ENCODE results near the gene TCEA3.

TCEA3 gene

DNA sequence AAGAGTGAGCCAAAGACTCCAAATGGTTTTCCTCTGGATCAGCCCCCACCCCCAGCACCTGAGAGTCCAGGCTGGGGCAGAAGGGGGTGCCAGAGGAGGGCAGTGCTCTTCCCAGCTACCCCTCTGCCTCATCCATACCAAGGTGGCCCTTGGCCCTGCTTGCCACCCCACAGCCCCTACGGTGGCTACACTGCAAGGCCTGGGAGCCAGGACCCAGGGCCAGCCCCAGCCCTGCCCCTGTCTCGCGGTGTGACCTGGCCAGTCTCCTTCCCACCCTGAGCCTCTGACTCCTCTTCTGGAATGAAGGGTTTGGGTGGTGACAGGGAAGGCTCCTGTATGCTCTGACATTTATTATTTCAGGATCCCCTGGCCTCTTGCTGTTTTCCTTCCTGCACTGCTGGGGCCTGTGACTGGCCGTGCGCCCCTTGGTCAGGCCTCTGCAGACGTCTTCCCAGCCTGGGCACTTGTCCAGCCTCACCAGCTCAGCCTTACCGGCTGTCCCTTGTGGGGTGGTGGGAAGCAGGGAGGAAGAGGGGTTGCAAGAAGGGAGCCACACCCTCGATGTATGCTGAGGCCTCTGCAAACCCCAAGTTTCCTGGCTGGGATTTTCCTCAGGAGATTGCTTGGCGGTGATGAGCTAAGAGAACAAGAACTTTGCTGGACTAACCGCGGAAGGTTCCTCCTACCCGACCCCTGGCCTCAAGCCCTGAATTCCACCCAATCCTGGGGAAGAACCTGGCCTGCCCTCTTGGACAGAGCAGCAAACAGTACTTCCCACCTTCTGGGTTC is 45.9 kb upstream of the TCEA3 start:
- Histone ChIP-seq H3K4me1 (peaks cover 3% of the 10 kb centered on the region), H3K79me2 (peaks cover 3% of the 10 kb centered on the region), H3K9me3 (ENCODE audit: control insufficient read depth, low read length) (no peaks in the 10 kb centered on the region), H2AFZ (no peak overlapping the region), H3K9ac (no peak overlapping the region), H3K27ac (no peak overlapping the region), H3K4me3 (ENCODE audit: low read depth, low read length) (no peak overlapping the region), H3K4me2 (ENCODE audit: low read length) (no peak overlapping the region), H3K36me3 (ENCODE audit: control insufficient read depth, insufficient read depth, low read length) (no peaks in the 10 kb centered on the region), H3K27me3 (ENCODE audit: control insufficient read depth, insufficient read depth, low read length) (no peaks in the 10 kb centered on the region)
- TF ChIP-seq, protein P1, sequence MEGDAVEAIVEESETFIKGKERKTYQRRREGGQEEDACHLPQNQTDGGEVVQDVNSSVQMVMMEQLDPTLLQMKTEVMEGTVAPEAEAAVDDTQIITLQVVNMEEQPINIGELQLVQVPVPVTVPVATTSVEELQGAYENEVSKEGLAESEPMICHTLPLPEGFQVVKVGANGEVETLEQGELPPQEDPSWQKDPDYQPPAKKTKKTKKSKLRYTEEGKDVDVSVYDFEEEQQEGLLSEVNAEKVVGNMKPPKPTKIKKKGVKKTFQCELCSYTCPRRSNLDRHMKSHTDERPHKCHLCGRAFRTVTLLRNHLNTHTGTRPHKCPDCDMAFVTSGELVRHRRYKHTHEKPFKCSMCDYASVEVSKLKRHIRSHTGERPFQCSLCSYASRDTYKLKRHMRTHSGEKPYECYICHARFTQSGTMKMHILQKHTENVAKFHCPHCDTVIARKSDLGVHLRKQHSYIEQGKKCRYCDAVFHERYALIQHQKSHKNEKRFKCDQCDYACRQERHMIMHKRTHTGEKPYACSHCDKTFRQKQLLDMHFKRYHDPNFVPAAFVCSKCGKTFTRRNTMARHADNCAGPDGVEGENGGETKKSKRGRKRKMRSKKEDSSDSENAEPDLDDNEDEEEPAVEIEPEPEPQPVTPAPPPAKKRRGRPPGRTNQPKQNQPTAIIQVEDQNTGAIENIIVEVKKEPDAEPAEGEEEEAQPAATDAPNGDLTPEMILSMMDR (IDR thresholded peaks at IDR 0.05): no peak

DNA sequence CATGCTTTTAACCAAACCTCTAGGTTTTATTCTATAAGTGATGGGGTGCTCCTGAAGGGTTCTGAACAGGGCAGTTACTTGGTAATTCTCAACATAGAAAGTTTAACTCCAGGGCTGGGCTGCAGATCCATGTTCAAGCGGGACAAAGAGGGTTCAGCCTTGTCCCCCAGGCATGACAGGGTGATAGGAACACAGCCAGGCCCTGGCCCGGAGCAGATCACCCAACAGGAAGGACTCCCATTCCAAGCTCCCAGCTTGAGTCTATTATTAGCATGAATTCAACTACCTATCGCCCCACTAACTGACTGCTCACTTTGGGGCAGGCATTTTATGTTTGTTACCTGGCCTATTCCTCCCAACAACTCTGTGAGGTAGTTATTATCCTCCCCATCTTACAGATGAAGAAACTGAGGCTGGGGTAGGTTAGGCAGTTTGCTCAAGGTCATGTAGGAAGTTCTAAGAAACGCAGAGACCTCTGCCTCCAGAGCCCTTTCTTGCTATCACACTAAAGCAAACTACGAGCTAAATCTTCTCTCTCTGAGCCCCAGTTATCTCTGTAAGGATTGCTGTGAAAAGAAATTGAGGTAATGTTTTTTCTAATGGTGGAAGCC is 44.9 kb upstream of the TCEA3 start:
- Histone ChIP-seq H2AFZ (no peak overlapping the region), H3K9ac (no peak overlapping the region), H3K27me3 (ENCODE audit: control insufficient read depth, insufficient read depth, low read length) (no peaks in the 10 kb centered on the region), H3K4me1 (no peaks in the 10 kb centered on the region), H3K36me3 (ENCODE audit: control insufficient read depth, insufficient read depth, low read length) (no peaks in the 10 kb centered on the region), H3K27ac (no peak overlapping the region), H3K4me3 (ENCODE audit: low read depth, low read length) (no peak overlapping the region), H3K9me3 (ENCODE audit: control insufficient read depth, low read length) (no peaks in the 10 kb centered on the region), H3K4me2 (ENCODE audit: low read length) (no peak overlapping the region), H3K79me2 (no peaks in the 10 kb centered on the region)
- TF ChIP-seq, protein P1 (IDR thresholded peaks at IDR 0.05): no peak

DNA sequence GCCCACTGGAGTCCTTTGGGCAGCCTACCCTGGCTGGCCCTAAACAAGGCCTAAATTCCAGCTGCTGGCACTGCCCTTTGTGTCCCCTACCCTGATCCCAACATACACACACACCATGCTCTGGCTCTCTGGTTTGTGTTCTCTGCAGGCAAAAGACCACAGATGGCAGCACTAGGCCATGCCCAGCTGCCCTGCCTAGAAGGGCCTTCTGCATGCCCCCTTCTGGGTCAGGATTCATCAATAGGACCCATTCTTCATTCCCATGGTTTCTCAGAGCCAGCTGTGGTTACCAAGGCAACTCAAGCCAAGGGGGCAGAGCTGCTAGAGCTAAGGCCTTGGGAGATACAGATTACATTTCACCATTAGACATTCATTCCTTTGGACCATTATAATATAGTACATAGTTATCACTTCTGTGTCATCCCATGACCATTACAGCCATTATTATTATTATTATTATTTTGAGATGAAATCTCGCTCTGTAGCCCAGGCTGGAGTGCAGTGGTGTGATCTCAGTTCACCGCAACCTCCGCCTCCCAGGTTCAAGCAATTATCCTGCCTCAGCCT is 42.0 kb upstream of the TCEA3 start:
- Histone ChIP-seq H3K4me1 (no peaks in the 10 kb centered on the region), H3K9ac (no peak overlapping the region), H3K36me3 (ENCODE audit: control insufficient read depth, insufficient read depth, low read length) (no peaks in the 10 kb centered on the region), H3K9me3 (ENCODE audit: control insufficient read depth, low read length) (no peaks in the 10 kb centered on the region), H3K27me3 (ENCODE audit: control insufficient read depth, insufficient read depth, low read length) (no peaks in the 10 kb centered on the region), H3K4me2 (ENCODE audit: low read length) (no peak overlapping the region), H3K79me2 (no peaks in the 10 kb centered on the region), H3K27ac (no peak overlapping the region), H3K4me3 (ENCODE audit: low read depth, low read length) (no peak overlapping the region), H2AFZ (no peak overlapping the region)
- TF ChIP-seq, protein P1 (IDR thresholded peaks at IDR 0.05): no peak

DNA sequence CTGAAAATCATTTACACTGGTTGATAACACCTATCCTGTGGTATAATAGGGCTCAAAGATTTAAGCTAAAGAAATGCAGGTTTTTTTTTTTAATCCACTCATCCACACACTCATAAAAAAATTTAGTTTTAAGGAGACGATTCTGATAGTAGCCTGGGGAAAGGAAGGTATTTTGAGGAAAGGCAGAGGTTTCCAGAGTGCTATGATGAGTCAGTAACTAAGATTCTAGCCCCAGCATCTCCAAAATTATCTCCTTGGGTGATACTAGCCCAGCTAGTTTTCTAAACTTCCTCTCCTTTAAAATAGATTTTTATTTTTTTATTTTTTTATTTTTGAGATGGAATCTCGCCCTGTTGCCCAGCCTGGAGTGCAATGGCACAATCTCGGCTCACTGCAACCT is 38.7 kb upstream of the TCEA3 start:
- no peaks in the 10 kb centered on the region for H3K9me3 ChIP-seq (ENCODE audit: control insufficient read depth, low read length)
- H3K9ac ChIP-seq: no peak overlapping the region
- H3K27me3 ChIP-seq (ENCODE audit: control insufficient read depth, insufficient read depth, low read length): no peaks in the 10 kb centered on the region
- no peaks in the 10 kb centered on the region for H3K36me3 ChIP-seq (ENCODE audit: control insufficient read depth, insufficient read depth, low read length)
- no peak overlapping the region for H3K27ac ChIP-seq
- H3K4me3 ChIP-seq (ENCODE audit: low read depth, low read length): no peak overlapping the region
- H3K79me2 ChIP-seq: no peaks in the 10 kb centered on the region
- TF ChIP-seq, protein P1 (IDR thresholded peaks at IDR 0.05): no peak
- H3K4me1 ChIP-seq: no peaks in the 10 kb centered on the region
- no peak overlapping the region for H2AFZ ChIP-seq
- no peak overlapping the region for H3K4me2 ChIP-seq (ENCODE audit: low read length)

All from parathyroid adenoma (tissue), 2 donors.